RWPE2 (cell line): ENCODE measurements around the gene RAN.
A peak's percentile ranks its signal among the peaks of the same experiment; 100 is the strongest.

Source experiments
- ATAC-seq: fragments of 200-7000 bp; cut with Tn5 transposase; 3 replicates; pipeline ENCODE4 v1.9.1; 2021; ENCODE audit warnings: low read depth
- DNase-seq: peaks from one replicate; pipeline ENCODE4 v3.0.0-alpha.2; 2020; ENCODE audit warnings: low spot score
- H3K27ac ChIP-seq: fragments of 450-650 bp; 2 replicates; pipeline ENCODE4 v1.5.1; 2017; ENCODE audit warnings: mild to moderate bottlenecking; ENCODE audit not compliant: poor library complexity, severe bottlenecking
- H3K27me3 ChIP-seq: fragments of 250-450 bp; sonication (Bioruptor Pico); 2 replicates; pipeline ENCODE4 v1.5.1; 2021; ENCODE audit warnings: mild to moderate bottlenecking, moderate library complexity; ENCODE audit not compliant: insufficient read depth, poor library complexity, severe bottlenecking
- H3K36me3 ChIP-seq: fragments of 250-450 bp; sonication (Bioruptor Pico); 2 replicates; pipeline ENCODE4 v1.5.1; 2020; ENCODE audit warnings: low read depth, mild to moderate bottlenecking, moderate library complexity
- H3K4me1 ChIP-seq: fragments of 250-450 bp; sonication (Bioruptor Pico); 2 replicates; pipeline ENCODE4 v1.5.1; 2021; ENCODE audit warnings: mild to moderate bottlenecking, moderate library complexity; ENCODE audit not compliant: insufficient read depth, poor library complexity, severe bottlenecking
- H3K4me3 ChIP-seq: fragments of 250-450 bp; sonication (Bioruptor Pico); 2 replicates; pipeline ENCODE4 v1.5.1; 2021; ENCODE audit warnings: mild to moderate bottlenecking, moderate library complexity; ENCODE audit not compliant: severe bottlenecking
- H3K9me3 ChIP-seq: fragments of 250-450 bp; sonication (Bioruptor Pico); 2 replicates; pipeline ENCODE4 v1.5.1; 2021; ENCODE audit warnings: mild to moderate bottlenecking, moderate library complexity; ENCODE audit not compliant: severe bottlenecking
- TF ChIP-seq, protein P1 (sequence below): fragments of 450-650 bp; IDR thresholded peaks from one replicate; pipeline ENCODE4 v1.5.1; 2017; ENCODE audit warnings: mild to moderate bottlenecking, moderate library complexity; ENCODE audit not compliant: poor library complexity, severe bottlenecking

The RAN gene

DNA sequence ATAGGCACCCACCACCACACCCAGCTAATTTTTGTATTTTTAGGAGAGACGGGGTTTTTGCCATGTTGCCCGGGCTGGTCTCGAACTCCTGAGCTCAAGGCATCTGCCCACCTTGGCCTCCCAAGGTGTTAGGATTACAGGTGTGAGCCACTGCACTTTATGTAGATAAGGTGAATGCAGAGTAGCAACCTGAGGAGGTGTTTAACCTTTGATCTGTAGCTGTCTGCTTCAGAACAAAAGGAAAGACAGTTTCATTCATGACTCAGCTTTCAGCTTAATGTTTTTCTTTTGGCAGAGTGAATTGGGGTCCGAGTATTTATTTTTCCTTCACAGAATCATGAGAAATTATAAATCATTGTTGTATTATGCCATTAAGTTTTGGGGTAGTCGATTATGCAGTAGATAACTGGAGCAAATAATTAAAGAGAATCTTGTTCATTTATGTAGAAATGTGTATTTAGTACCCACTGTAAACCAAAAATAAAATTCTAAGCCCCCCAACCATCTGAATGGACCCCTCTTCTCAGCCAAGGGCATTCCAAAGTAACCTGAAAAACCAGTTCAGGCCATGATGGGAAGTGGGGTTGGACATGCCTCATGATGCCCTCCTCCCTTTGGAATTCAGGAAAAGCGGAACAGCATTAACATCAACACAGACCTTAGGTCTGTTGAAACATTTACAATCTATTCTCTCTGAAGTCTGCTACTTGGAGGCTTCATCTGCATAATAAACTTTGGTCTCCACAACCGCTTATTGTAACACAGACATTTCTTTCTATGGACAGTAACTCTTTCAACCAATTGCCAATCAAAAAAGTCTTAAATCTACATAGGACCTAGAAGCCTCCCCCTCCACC, 22.1 kb upstream of the RAN start:
- Histone ChIP-seq H3K9me3 (no peaks in the 10 kb centered on the region), H3K4me3 (no peak overlapping the region), H3K36me3 (no peaks in the 10 kb centered on the region), H3K27ac (no peak overlapping the region), H3K4me1 (no peaks in the 10 kb centered on the region), H3K27me3 (peaks cover 15% of the 10 kb centered on the region)
- DNase-seq (no peak), ATAC-seq (peak; percentile 45; the same call in 1 of the 3 replicates)
- TF ChIP-seq, protein P1, sequence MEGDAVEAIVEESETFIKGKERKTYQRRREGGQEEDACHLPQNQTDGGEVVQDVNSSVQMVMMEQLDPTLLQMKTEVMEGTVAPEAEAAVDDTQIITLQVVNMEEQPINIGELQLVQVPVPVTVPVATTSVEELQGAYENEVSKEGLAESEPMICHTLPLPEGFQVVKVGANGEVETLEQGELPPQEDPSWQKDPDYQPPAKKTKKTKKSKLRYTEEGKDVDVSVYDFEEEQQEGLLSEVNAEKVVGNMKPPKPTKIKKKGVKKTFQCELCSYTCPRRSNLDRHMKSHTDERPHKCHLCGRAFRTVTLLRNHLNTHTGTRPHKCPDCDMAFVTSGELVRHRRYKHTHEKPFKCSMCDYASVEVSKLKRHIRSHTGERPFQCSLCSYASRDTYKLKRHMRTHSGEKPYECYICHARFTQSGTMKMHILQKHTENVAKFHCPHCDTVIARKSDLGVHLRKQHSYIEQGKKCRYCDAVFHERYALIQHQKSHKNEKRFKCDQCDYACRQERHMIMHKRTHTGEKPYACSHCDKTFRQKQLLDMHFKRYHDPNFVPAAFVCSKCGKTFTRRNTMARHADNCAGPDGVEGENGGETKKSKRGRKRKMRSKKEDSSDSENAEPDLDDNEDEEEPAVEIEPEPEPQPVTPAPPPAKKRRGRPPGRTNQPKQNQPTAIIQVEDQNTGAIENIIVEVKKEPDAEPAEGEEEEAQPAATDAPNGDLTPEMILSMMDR: no peak

GRCh38 chr12:130850418-130851021, 21.3 kb upstream of the RAN start:
- no peak for ATAC-seq
- no peak overlapping the region for H3K27ac ChIP-seq

DNA sequence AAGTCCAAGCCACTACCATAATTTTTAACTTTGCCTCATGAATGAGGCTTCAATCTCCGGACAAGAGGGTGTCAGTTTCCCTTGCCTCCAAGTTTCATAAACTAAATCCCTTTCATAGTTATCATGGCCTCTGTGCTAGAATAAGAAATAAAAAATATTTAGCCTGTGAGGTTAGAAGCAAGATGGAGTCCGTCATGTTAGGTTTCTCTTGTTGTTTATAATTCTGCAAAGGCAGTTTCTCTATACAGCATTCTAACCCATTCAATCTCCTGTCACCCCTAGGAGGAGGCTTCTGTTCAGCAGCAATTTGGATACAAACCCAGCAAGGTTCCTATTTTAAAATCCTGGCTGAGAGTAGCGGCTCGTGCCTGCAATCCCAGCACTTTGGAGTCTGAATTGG, 15.8 kb upstream of the RAN start:
- Histone ChIP-seq H3K27me3 (peaks cover 15% of the 10 kb centered on the region), H3K27ac (no peak overlapping the region), H3K4me1 (no peaks in the 10 kb centered on the region), H3K4me3 (no peak overlapping the region), H3K9me3 (peaks cover 3% of the 10 kb centered on the region), H3K36me3 (no peaks in the 10 kb centered on the region)
- DNase-seq: no peak
- no peak for ATAC-seq
- TF ChIP-seq, protein P1: no peak

More at GRCh38 chr12:130850418-130851021, 21.3 kb upstream of the RAN start:
- Histone ChIP-seq H3K36me3 (no peaks in the 10 kb centered on the region), H3K4me3 (no peak overlapping the region), H3K27me3 (peaks cover 15% of the 10 kb centered on the region), H3K4me1 (no peaks in the 10 kb centered on the region), H3K9me3 (no peaks in the 10 kb centered on the region)
- DNase-seq: no peak
- TF ChIP-seq, protein P1: no peak

DNA sequence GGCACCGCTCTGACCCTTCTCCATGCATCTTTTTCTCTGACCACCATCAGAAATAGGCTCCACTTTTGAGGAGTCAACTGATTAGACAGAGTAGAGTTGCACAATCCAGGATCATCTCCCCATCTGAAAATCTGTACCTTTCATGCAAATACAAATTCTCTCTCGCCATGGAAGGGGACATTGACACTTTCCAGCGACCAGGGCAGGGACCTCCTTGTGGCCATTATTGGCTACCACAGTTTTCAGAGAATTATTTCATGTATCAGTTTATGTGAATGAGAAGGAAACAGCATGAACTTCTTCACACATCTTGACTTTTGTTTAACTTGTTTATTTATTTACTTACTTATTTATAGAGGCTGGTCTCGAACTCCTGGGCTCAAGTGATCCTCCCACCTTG, 13.8 kb upstream of the RAN start:
- H3K36me3 ChIP-seq: no peaks in the 10 kb centered on the region
- no peak overlapping the region for H3K4me3 ChIP-seq
- H3K9me3 ChIP-seq: peaks cover 3% of the 10 kb centered on the region
- no peak overlapping the region for H3K27ac ChIP-seq
- no peaks in the 10 kb centered on the region for H3K4me1 ChIP-seq
- H3K27me3 ChIP-seq: peaks cover 15% of the 10 kb centered on the region
- ATAC-seq (no peak), DNase-seq (no peak)
- TF ChIP-seq, protein P1: no peak
